NK-92 (cell line): Measurements from ENCODE around the gene MAPK7.

ENCODE experiments used
- DNase-seq: peaks from one replicate; lab custom pipeline; 2025; ENCODE audit not compliant: unreplicated experiment; lab: John Stamatoyannopoulos, UW

MAPK7 gene

DNA sequence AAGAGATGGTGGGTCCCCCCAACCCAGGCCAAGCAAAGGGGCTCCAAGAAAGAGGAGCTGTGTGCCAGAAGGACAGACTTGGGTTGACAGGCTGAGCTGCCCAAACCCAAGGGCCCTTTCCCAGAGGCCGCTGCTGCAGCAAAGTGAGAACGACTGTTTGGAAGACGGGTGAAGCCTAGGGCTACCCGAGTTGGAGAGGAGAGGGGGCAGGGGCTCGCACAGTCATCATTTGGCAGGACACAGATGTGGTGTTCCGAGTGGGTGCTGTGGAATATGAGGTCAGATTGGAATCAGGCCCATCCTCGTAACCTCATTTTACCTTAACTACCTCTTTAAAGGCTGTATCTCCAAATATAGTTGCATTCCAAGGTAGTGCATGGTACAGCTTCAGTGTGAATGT is 14.0 kb downstream of the MAPK7 start:
- DNase-seq, result no peak

DNA sequence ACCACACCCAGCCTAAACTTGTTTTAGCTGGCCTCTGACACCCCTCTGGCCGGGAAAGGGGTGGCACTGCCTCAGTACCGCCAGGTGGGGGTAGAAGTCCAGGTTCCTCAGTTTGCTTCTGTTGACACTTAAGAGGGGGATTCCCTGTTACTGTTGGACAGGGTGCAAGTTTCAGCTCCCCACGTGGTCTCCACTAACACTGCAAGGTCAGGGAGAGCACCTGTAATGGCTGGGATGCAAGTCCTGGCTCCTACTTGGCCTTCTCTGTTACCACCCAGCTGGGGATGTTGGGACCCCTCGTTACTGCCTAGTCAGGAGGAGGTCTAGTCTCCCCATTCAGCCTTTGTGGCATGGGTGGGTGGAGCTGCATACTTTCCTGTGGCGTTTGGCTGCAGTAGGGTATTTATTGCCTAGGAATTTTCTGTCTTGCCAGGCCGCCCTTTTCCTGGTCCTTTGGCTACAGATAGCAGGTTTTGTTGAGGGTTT is 19.3 kb downstream of the MAPK7 start:
- DNase-seq, result no peak

DNA sequence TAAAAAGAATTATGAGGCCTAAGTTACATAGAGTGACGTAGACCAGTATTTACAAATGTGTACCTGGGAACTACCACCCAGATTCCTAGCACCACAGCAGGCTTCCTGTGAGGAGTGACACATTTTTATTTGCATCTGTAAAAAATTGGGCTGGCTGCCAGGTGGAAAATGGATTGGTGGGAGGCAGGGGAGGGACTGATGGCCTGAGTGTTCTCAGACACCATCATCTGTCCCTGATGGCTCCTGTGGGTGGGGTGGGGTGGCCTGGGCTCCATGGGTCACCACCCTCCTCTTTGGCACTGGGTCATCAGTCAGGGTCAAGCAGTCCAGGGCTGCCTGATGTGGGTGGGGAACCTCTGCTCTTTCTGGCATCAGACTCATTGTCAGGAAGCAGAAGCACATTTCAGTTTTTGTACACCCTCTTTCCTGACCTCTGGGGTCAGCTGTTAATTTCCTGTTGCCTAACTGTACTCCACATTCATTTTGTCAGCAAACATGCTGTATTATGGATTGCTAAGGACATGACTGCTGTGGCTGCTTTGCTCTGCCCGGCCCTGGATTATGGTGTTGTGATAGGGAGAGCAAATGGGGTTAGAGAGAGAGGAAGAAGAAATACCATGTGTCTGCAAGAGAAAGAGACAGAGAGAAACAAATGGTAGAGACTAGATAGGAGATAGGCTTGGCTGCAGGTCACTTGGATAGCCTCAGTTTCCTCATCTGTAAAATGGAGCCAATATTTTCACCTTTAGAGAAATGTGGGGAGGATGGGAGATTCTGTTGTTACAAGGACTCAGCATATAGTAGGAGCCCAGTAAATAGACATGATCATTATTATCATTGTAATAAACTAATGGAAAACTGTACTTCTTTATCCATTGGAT is 20.2 kb downstream of the MAPK7 start:
- DNase-seq, result no peak

GRCh38 chr17:19399750-19400450 is 21.6 kb downstream of the MAPK7 start:
- DNase-seq, result no peak

DNA sequence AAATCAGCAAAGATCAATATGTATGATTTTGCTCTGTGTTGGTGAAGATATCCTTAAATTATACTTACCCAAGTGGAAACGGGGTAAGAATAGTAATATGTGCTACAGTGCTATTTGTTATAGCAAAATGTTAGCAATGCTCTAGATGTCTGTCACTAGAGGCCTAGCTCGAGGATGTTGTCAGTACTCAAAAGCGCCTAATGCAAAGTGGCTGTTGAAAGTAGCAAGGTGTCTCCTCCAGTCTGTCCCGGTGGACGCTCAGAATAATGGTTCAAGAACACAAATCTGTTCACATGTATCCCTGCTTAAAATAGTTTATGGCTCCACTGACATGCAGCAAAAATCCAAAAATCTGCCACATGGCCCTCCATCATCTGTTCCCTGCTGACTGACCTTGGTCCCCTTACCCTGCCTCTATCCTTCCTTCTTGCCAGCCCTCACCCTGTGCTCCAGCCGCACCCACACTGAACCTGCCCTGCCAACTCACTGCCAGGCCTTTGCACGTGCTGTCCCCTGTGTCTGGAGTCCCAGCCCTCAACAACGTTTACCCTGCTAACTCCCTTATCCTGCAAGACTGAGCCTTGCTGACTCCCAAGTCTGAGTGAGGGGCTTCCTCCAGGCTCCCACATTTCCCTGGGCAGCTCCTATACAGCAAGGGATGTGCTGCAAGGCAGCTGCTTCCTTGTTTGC is 23.2 kb downstream of the MAPK7 start:
- DNase-seq, result no peak

DNA sequence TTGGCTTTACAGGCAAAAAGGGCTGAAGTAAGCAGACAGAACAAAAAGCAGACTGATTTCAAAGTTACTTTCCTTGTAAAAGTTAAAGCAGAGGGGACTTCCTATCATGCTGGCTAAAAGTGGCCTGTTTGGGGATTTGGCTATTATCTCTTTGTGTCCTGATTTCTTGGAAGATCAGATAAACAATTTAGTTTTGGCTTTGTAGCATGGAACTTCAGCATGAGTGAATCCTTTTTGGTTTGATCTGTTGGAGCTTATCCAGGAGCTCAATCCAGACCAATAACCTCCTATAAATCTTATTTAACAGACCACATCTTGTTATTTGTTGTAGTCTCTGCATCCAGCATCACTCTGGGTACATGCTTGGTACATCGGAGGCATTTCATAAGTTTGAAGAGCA is 23.9 kb downstream of the MAPK7 start:
- DNase-seq, result no peak

DNA sequence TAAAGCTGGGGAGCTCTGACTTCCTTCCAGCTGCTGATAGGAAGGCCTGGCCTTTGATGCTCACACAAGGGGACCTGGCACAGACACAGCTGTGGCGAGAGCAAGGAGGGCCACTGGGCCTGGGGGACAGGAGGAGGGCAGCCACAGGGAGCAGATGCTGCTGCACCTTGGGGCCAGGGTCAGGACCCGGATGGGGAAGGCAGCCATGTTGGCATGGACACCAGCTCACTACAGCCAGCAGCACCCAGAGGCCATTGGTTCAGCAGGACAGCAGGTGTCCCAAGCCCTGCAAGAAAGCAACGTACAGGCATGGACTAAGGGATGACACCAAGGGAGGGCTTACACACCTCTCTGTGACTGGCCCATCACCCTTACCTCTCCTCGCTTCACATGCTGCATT is 24.7 kb downstream of the MAPK7 start:
- no peak for DNase-seq

GRCh38 chr17:19404264-19404663 is 26.0 kb downstream of the MAPK7 start:
- DNase-seq, result no peak

- DNase-seq, result no peak
Measured at GRCh38 chr17:19405114-19405513, 26.8 kb downstream of the MAPK7 start.

- no peak for DNase-seq
Measured at GRCh38 chr17:19407601-19408345, 29.5 kb downstream of the MAPK7 start.

- no peak for DNase-seq
Measured at GRCh38 chr17:19408346-19408710, 30.0 kb downstream of the MAPK7 start.

GRCh38 chr17:19409066-19409465 is 30.8 kb downstream of the MAPK7 start:
- no peak for DNase-seq

DNA sequence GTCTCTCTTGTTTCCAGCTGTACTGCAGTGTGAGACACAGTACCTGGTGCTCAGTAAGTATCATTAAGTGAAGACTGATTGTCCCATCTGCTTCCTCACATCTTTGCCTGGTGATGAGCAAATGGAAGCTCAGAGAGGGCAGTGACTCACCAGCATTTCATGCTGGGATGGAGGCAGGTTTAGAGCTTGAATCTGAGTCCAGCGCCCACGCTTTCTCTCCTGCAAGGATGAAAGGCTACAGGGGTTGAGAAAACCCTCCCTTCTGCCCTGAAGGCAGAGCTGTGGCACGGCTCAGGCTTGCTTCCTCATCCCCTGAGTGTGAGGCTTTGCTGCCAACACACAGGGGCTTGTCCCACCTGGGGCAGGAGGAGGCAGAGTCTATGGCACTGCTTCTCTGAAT is 31.2 kb downstream of the MAPK7 start:
- DNase-seq, result no peak

GRCh38 chr17:19410091-19410490 is 31.8 kb downstream of the MAPK7 start:
- no peak for DNase-seq

DNA sequence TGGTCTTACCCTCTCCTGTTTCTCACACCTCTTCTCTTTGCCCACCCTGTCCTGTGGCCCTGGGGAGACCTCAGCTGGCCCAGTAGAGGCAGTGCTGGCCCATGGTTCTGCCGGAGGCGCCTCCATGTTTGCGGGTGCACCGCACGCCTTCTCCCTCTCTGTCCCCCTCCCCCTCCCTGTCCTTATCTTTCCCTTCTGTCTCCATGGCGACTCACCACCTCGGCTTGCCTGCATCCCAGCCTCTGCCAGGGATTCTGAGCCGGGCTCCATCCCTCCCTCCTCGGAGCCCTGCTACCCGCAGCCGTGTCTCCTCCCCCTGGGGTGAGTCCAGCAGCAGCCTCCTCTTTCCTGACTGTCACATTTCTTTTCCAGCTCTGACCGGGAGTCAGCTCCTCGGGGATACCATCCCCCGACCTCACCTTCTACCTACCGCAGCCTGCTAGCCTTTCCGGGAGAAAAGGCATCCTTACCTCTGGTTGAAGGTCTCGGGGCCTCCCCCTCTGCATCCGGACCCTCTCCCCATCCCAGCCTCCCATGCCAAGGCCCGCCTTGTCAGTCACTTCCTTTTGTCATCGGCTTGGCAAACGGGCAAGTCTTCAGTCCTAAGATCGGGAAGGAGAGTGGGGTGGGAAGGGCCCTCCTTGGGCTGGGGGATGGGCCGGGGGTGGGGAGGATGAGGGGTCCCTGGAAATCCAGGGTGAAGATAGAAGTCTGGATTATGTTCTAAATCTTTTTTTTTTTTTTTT is 32.8 kb downstream of the MAPK7 start, which contains the start of gene RNF112:
Gene RNF112 (plus strand): TSS at position 358 of the 746 bp plus-strand sequence. CDS start 177 bp downstream, at position 535.
- no peak for DNase-seq

DNA sequence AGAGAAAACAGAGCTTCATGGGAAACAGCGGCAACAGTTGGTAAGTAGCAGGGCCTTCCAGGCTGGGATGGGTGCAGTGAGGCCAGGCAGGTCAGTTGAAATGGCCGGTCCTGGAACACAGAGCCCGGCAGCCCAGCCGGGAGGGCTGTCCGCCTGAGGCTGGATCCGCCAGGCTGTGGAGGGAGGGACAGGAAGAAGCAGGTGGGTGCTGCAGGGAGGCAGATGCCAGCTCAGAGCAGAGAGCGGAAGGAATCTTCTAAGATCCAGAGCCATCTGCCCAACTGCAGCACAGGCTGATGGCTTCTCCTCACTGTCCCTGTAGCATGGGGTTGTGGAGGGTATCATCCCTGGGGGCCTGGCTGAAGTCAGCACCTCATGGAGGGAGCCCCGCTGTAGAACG is 33.3 kb downstream of the MAPK7 start:
- DNase-seq, result no peak

- DNase-seq, result no peak
Measured at GRCh38 chr17:19412510-19412909, 34.2 kb downstream of the MAPK7 start.

GRCh38 chr17:19412984-19413383 is 34.7 kb downstream of the MAPK7 start:
- DNase-seq, result no peak

DNA sequence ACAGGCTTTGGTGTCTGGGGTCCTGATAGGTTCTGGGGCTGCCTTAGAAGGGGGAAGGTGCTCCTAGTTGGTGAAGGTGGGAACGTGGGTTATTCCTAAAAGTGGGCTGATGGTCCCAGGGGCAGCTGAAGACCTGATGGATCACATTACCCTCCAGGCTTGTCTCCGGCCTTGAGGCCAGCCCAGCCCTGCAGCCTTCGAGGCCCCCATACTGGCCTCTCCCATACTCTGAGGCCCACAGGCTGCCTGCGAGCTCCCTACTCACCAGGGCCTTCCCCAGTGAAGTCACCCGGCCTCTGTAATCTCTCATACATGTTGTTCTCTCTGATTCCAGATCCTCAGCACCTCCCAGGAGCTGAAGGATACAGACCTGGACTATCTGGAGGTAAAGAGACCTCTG is 35.5 kb downstream of the MAPK7 start:
- DNase-seq, result no peak
